GM18870 (cell line): ENCODE data around the gene CSTPP1.
A peak's percentile ranks its signal among the peaks of the same experiment; 100 is the strongest.

ENCODE experiments used
- ATAC-seq: cut with Tn5 transposase; IDR thresholded peaks from one replicate; pipeline ENCODE4 v1.9.1; 2021; ENCODE audit warnings: moderate library complexity; ENCODE audit not compliant: unreplicated experiment

Gene CSTPP1, protein sequence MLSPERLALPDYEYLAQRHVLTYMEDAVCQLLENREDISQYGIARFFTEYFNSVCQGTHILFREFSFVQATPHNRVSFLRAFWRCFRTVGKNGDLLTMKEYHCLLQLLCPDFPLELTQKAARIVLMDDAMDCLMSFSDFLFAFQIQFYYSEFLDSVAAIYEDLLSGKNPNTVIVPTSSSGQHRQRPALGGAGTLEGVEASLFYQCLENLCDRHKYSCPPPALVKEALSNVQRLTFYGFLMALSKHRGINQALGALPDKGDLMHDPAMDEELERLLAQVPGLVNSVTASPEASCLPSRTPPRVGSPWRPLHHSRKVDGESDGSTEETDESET

DNA sequence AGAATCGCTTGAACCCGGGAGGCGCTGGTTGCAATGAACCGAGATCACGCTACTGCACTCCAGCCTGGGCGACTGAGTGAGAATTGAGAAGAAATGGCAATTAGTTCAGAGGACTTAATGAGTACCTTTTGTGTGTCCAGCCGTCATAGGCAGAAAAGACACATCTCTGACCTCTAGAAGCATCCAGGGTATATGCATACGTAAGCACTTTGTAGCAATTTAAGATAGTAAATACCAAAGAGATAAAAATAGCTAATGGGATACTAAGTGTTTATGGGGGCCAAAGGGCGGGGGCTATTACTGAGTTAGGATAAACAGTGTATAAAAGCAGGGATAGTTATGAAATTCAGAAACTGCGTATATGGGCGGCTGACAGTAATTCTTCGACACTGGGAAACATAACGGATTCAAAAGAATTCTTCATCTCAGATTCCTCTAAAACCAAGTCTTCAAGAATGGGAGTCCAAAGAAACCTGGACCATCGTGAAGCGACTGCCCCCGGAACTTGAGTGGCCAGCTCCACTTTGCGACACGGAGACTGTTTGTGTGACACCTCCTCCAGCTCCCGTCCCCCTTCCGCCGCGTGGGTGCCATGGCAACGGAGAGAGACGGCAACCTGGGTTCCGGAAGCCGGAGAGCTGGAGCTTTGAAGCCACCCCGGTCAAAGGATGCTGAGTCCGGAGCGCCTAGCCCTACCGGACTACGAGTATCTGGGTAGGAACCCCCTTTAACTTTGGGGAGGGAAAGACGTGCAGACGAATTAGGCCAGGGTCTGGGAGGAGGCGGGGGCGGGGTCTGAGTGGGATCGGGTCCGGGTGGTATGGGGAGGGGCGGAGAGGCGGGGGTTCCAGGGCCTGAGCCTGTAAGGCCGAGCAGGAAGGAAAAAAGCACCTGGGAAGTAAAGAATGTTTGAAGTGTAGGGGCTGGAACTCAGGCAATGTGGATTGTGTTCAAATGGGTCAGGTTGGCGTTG is at the start of gene CSTPP1:
TSS of gene CSTPP1 (plus strand) at position 624 of the 973 bp plus-strand sequence. CDS start at position 669, 45 bp downstream.
- peak; percentile 55 for ATAC-seq

DNA sequence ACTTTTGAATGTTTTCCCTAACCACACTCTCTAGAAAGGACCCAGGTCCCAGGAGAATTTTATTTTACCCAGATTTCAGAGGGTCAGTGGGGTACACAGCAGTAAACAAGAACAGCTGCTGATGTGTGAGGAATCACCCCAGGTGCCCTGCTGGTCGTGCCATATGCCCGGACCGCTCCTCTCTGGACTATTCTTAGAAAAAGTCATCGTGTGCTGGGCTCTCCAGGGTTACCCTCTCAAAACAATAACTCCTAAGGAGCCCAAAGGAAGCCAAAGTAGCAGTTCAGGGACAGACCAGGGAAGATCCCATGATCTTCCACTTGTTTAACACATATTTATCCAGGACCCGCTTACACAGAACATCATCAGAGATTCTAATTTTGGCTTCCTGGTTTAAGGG is 47.9 kb upstream of the CSTPP1 start:
- ATAC-seq: no peak

DNA sequence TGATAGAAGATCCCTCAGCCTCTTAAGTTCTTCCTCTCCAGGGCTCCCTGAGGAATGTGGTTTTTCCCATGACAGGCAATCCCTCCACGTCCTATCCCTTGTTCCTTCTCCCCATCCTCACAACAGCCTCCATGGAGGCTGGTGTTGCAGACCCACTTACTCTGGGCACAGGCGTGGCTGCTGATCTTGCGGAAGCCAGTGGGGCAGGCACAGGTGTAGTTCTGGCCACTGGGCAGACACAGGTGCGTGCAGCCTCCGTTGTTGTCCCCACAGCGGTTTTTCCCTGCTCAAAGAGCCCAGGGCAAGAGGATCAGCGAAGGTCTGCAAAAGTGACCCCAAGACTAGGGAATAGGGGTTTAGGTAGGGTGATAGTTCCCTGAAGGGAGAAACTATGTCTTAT is 47.3 kb upstream of the CSTPP1 start:
- ATAC-seq: no peak

DNA sequence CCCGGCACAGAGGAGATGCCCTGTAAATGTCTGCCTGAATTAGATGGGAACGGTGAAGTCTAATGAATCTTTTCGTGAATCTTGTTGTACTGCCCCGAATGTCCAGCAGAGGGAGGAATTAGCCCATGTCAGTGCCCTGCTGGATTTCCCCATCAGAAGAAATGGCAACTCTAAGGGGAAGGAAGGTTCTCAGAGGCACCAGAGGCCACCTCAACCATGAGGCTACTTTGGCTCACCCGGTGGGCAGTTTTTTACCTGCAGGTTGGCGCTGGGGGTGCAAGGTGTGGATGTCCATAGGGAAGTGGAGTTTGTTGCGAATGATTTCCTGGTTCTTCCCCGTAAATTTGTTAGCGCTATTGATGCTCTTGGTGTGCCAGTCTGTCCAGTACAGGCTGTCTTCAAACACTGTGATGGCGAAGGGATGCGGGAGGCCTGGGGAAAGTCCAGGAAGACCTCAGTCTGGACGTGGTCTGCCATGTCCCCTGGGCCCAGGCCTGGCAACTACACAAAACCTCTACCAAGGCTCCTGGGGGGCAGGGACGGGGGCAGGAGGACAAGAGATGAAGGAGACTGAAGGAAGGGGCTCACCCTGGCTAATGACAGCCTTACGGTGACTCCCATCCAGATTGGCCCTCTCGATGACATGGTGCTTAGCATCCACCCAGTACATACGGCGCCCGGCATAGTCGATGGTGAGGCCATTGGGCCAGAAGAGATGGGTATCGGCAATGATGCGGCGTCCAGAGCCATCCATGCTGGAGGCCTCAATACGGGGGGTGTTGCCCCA is 46.7 kb upstream of the CSTPP1 start:
- no peak for ATAC-seq

DNA sequence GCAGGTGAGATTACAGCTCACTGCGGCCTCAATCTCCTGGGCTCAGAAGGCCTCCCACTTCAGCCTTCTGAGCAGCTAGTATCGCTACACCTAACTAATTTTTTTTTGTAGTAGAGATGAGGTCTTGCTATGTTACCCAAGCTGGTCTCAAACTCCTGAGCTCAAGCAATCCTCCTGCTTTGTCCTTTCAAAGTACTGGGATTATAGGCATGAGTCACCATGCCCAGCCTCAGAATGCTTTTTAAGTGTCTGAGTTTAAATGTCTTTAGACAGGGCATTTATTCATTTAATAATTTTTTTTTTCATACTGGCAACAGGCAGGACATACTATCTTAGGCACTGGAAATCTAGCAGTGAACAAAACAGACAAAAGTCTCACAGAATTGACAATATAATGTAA is 45.9 kb upstream of the CSTPP1 start:
- ATAC-seq: no peak

DNA sequence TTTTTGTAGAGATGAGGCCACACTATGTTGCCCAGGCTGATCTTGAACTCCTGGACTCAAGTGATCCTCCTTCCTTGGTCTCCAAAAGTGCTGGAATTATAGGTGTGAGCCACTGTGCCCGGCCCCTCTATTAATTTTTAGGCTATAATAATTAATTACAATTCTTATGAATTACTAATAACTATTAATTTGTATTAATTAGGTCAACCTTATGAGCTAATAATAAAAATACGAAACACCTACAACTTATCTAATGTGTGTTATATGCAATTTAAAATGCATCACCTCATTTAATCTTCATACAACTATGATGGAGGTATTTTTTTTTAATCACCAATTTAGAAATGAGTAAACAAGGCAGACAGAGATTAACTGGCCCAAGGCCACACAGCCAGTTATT is 44.5 kb upstream of the CSTPP1 start:
- ATAC-seq: no peak

DNA sequence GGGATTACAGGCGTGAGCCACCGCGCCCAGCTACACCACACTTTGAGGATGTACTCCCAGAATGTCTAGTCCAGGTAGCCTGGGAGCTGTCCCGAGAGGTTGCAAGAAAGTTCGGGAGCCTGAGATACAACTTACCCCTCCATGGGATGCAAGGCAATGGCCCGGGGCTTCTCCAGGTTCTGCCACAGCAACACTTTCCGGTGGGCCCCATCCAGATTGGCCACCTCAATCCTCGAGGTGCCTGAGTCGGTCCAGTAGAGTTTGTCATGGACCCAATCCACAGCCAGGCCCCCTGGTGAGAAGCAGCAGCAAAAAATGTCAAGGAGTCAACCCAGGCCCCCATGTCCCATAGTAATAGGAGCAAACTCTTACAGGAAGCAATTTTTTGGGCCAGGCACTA is 43.7 kb upstream of the CSTPP1 start:
- no peak for ATAC-seq

DNA sequence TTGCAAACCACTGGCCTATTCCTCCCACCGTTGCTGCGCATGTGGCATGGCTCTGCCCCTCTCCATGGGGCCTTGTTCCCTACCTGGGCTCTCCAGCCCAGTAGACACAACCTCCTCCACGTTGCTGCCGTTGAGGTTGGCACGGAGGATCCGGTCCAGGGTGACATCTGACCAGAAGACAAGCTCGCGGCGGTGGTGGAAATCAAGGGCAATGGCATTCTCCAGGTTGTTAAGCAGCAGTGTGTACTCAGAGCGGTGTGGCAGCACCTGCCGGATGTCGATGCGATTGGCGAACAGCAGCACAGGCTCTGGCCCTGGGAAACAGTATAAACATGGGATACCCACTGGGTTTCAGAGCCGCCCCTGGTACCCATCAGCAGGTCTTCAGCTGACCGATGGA is 42.1 kb upstream of the CSTPP1 start:
- ATAC-seq: no peak

DNA sequence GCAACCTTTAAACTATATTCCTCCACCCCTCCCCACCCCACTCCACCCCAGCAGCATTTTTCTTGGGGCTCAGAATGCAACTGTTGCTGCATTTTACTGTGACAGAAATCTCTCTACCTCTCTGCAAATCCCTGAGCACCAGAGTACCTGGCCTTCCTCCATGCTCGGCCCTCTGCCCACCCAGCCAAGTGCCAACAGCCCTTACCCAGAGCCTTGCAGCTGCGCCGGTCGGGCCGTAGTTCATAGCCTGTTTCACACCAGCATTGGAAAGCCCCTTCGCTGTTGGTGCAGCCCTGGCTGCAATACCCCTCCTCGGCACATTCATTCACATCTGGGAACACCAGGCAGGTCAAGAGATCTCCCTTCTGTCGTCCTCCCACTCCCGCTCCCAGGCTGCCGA is 41.6 kb upstream of the CSTPP1 start:
- no peak for ATAC-seq

DNA sequence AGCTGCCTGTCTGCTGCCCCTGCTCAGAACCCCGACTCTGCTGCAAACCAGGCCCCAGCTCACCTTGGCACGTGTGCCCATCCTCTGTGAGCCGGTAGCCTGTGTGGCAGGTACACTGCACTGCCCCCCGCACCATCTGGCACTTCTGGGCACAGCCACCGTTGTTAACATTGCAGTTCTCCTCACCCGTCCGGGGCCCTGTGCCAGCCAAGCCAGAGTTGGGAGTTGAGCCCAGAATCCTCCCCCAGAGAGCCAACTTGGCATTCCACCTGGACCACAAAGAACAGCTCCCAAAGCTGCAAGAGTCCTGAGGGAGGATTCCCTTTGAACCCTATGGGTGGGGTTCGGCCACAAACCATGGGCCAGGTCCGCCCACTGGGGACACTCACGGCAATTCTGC is 40.7 kb upstream of the CSTPP1 start:
- no peak for ATAC-seq

DNA sequence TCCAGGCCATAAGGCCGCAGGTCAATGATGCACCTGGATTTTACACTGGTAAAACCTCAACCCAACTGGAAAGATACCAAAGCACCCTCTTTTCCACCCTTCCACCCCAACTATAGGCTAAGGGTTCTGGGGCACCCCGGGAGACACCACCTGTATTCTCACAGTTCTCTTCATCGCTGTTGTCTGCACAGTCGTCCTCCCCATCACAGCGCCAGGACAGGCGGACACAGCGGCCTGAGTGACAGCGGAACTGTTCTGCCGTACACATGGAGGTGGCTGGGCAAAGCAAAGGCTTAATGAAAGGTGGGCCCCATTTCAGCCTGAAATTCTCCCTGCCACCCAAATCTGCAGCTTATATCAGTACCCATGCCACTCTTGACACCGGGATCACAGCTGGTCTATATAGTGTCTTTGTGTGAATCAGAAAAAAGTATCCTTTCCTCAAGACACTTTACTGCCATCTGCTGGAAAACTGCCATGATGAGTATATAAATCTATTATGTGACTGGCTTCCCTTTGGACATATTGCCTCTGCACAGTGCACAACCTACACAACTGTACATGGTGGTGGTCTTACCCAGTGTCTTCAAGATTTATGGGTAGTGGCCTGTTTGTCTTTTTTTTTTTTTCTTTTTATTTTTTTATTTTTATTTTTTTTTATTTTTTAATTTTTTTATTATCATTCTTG is 39.7 kb upstream of the CSTPP1 start:
- ATAC-seq: no peak

DNA sequence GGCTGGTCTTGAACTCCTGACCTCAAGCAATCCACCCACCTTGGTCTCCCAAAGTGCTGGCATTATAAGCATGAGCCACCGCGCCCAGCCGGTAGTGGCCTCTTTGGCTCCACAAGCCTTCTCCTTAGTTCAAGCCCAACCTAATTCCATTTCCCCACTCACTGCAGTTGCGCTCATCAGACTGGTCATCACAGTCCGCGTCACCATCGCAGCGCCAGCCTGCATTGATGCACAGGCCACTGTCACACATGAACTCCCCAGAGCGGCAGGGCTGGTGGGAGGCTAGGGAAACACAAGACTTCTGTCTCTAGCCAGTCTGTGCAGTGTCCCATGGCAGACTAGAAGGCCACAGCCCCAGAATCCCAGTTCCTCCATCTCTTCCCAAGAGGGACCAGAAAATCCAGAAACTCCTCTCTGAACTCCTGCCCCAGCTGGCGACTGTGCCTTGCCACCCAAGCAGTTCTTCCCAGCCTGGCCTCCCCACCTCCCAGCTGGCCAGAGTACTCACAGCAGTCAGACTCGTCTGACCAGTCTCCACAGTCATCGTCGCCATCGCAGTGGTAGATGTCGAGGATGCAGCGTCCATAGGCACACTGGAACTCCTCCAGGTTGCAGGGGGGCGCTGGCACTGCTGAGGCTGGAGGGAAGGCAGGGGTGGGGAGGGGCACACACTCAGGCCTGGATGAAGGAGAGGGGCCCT is 38.0 kb upstream of the CSTPP1 start:
- no peak for ATAC-seq

DNA sequence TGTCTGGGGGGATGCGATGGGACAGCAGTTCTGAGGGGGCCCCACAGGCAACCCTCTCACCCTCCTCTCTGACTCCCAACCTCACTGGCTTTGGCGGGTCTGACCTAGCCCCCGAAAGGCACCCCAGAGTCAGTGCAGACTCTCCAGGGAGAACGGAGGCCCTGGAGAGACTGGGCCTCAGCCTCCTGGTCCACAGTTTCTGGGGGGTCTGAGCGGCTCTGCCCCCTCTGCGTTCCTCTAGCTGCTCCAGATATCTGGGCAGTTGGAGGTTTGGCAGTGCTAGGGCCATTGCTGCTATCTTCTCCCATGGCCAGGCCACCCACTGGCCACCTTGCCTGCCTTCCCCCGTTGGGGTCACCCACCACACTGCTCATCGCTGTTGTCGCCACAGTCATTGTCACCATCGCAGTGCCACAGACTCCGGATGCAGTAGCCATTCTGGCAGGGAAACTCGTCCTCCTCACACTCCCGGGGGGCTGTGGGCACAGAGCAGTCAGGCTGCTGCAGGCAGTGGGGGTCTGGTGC is 37.0 kb upstream of the CSTPP1 start:
- no peak for ATAC-seq

DNA sequence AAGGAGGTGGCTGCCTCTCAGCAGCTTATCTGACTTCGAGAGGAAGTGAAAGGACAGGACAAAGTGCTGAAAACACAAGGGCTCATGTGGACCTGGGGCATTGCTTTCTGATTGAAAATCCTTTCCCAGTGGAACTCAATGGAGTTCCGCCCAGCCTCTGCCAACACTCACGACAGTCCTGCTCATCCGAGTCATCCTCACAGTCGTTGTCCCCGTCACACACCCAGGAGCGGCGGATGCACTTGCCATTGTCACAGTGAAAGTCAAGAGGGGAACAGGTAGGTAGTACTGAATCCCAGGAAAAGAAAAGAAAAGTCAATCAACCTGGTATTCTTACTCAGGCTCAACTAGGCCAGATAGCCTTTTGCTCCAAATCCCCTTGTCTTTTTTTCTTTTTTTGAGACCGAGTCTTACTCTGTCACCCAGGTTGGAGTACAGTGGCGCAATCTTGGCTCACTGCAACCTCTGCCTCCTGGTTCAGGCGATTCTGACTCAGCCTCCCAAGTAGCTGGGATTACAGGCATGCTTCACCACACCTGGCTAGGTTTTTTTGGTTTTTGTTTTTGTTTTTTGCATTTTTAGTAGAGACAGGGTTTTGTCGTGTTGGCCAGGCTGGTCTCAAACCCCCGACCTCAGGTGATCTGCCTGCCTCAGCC is 36.3 kb upstream of the CSTPP1 start:
- ATAC-seq: no peak

DNA sequence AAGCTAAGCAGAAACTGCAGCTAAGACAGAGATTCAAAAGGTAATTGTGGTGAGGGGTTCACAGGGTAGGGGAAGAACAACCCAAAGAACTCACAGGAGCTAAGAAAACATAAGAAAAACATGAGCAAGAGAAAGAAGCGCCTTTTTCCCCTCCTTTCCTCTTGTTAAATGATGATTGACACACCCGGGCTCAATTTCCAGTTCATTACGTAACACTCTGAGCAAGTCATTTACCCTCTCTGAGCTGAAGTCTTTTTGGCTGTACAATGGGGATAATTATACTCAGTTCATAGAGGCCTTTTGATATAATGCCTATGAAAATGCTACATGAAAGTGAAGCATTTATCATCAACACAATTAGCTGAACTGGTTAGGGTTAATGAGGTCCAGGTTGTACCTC is 35.4 kb upstream of the CSTPP1 start:
- ATAC-seq: no peak

DNA sequence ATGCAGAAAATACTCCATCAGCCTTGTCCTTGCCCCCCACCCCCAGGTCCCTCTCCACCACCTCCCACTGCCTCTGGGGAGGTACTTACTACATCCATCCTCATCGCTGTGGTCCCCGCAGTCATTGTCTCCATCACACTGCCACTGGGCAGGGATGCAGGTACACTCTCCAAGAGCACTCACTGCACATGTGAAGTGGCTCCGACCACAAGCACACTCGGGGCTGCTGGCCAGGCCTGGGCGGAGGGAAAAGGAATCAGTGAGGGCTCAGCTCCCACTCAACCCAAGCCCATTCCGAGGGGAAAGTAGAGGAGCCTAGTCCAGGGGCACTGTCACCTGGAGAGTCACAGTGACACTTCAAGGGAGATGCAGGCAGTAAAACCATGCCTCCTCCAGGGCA is 33.9 kb upstream of the CSTPP1 start:
- ATAC-seq: no peak

DNA sequence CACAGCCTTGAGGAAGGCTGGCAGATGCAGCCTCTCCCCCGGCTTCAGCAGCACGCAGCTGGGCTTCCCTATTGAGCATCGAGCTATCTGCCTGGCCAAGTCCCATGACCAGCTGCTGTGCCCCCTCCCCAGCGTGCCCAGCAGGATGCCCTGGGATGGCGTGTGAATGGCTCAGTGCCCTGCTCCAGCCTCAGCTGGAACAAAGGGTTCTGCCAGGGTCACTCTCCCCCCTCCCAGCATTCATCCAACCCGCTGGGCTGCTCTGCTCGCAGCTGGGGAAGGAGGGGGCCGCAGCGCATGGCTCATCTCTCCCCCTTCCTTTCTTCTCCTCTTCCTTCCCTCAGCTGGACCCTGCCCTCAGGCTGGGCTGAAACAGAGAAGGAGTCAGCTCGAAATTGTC is 32.7 kb upstream of the CSTPP1 start:
- no peak for ATAC-seq

DNA sequence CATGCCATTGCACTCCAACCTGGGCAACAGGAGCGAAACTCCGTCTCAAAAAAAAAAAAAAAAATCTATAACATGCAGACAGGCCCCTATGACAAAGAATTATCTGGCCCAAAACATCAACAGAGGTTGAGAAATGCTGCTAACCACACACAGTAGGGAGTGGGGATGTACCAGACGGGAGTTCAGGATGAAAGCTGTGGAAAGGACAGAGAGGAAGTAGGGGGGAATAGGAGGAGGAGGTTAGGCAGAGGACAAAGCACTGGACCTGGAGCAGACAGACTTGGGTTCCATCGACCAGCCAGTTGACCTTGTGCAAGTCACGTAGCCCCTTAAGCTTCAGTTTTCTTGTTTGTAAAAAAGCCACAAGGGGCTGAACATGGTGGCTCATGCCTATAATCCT is 30.8 kb upstream of the CSTPP1 start:
- no peak for ATAC-seq

DNA sequence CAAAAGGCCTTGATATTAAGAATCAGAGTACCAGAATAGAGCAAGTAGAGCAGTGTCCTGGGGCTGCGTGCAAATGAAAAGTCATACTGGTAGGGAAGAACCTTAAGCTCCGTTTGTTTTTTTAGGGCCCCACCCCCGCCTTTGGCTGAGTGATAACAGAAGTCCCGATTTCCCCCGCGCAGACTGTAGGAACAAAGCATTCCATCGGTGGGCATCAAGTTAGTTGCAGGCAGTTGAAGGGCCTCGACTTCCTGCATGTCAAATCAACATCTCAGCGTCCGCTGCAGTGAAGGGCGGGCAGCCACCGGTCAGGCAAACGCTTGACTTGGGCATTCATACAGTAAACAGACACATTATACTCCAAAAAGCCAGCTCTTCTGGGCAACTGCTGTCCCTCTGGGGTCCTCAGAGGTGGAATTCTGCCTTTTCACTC is 29.9 kb upstream of the CSTPP1 start:
- ATAC-seq: no peak
